HEK293T (cell line): Measurements from ENCODE around the gene PHF20.

Experiments used
- CTCF ChIA-PET: fragments of 350-600 bp; formaldehyde crosslinking; extraction: SDS; loops from one replicate; lab custom pipeline; 2021; ENCODE audit warnings: antibody characterized with exemption, inconsistent platforms; lab: Yijun Ruan, JAX
- POLR2A ChIA-PET: fragments of 350-600 bp; formaldehyde crosslinking; extraction: SDS; loops from one replicate; lab custom pipeline; 2020; ENCODE audit warnings: antibody characterized with exemption, inconsistent platforms; lab: Yijun Ruan, JAX
- DNase-seq: peaks from one replicate; pipeline ENCODE4 v3.0.0; 2012; ENCODE audit warnings: mixed read lengths; ENCODE audit errors: extremely low spot score
- ARNT ChIP-seq: fragments of 450-650 bp; IDR thresholded peaks from 2 replicates; pipeline ENCODE4 v1.6.1; 2017; ENCODE audit warnings: mild to moderate bottlenecking
- BHLHE40 ChIP-seq: fragments of 450-650 bp; IDR thresholded peaks from 2 replicates; pipeline ENCODE4 v1.6.1; 2016; ENCODE audit warnings: mild to moderate bottlenecking, moderate library complexity, borderline replicate concordance
- CTBP1 ChIP-seq: fragments of 450-650 bp; IDR thresholded peaks from 2 replicates; pipeline ENCODE4 v1.6.1; 2016; ENCODE audit warnings: borderline replicate concordance
- ELF4 ChIP-seq: fragments of 450-650 bp; IDR thresholded peaks from 2 replicates; pipeline ENCODE4 v1.6.1; 2017; ENCODE audit warnings: antibody characterized with exemption
- FOXA1 ChIP-seq: fragments of 450-650 bp; IDR thresholded peaks from 2 replicates; pipeline ENCODE4 v1.6.1; 2016; ENCODE audit warnings: mild to moderate bottlenecking
- FOXK2 ChIP-seq: fragments of 450-650 bp; IDR thresholded peaks from 2 replicates; pipeline ENCODE4 v1.6.1; 2016; ENCODE audit warnings: mild to moderate bottlenecking
- FOXM1 ChIP-seq: fragments of 450-650 bp; IDR thresholded peaks from 2 replicates; pipeline ENCODE4 v1.6.1; 2017; ENCODE audit warnings: mild to moderate bottlenecking, borderline replicate concordance
- HDGF ChIP-seq: fragments of 450-650 bp; IDR thresholded peaks from 2 replicates; pipeline ENCODE4 v1.6.1; 2017; ENCODE audit warnings: antibody characterized with exemption, borderline replicate concordance
- L3MBTL2 ChIP-seq: fragments of 450-650 bp; conservative IDR thresholded peaks from 2 replicates; pipeline ENCODE4 v1.6.1; 2016; ENCODE audit warnings: mild to moderate bottlenecking
- LEF1 ChIP-seq: fragments of 450-650 bp; IDR thresholded peaks from 2 replicates; pipeline ENCODE4 v1.6.1; 2017; ENCODE audit warnings: mild to moderate bottlenecking, borderline replicate concordance
- NFRKB ChIP-seq: fragments of 450-650 bp; IDR thresholded peaks from 2 replicates; pipeline ENCODE4 v1.6.1; 2016; ENCODE audit warnings: mild to moderate bottlenecking, moderate library complexity
- SP1 ChIP-seq: fragments of 450-650 bp; IDR thresholded peaks from 2 replicates; pipeline ENCODE4 v1.6.1; 2017
- SUZ12 ChIP-seq: fragments of 450-650 bp; IDR thresholded peaks from 2 replicates; pipeline ENCODE4 v1.6.1; 2016; ENCODE audit warnings: mild to moderate bottlenecking
- TARDBP ChIP-seq: fragments of 450-650 bp; IDR thresholded peaks from 2 replicates; pipeline ENCODE4 v1.6.1; 2016
- ZNF384 ChIP-seq: fragments of 450-650 bp; IDR thresholded peaks from 2 replicates; pipeline ENCODE4 v1.6.1; 2016
- TF ChIP-seq, protein P1 (sequence below): fragments of 450-650 bp; IDR thresholded peaks from 2 replicates; pipeline ENCODE4 v1.6.1; 2016

PHF20 gene

DNA sequence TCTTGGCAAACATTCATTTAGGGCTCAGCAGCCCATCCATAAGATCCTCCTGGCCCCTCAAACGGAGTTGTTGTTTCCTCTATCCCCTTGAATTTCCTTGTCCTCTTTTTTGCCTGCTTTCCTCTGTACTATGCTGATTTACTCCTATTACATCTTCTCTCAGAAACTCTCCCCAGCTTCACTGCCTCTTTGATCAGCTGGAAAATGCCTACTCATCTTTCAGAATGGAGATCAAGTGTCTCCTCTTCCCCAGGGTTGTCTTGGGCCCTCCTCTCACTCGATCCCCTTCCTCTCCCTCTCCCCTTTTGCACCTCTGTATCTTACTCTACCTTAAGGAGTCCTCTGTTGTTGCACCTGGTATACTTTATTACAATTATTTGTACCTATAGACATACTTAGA, 60.2 kb downstream of the PHF20 start:
- CTCF ChIA-PET, result no interaction called here
- TF ChIP-seq ZNF384, result no peak
- POLR2A ChIA-PET, result no interaction called here
- no peak for DNase-seq

GRCh38 chr20:35833241-35833640, 61.4 kb downstream of the PHF20 start:
- no peak for DNase-seq
- POLR2A ChIA-PET, result no interaction called here
- TF ChIP-seq CTBP1 (no peak), L3MBTL2 (no peak), SP1 (no peak), ELF4 (no peak), ZNF384 (no peak), FOXM1 (no peak), TARDBP (no peak), FOXK2 (no peak), LEF1 (no peak), NFRKB (no peak), SUZ12 (no peak), FOXA1 (no peak), HDGF (no peak), BHLHE40 (no peak)
- TF ChIP-seq, protein P1, sequence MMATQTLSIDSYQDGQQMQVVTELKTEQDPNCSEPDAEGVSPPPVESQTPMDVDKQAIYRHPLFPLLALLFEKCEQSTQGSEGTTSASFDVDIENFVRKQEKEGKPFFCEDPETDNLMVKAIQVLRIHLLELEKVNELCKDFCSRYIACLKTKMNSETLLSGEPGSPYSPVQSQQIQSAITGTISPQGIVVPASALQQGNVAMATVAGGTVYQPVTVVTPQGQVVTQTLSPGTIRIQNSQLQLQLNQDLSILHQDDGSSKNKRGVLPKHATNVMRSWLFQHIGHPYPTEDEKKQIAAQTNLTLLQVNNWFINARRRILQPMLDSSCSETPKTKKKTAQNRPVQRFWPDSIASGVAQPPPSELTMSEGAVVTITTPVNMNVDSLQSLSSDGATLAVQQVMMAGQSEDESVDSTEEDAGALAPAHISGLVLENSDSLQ, result no peak
- CTCF ChIA-PET, result no interaction called here

- no peak for TF ChIP-seq L3MBTL2
- no peak for TF ChIP-seq ARNT
- TF ChIP-seq HDGF, result no peak
- TF ChIP-seq, protein P1, result no peak
- TF ChIP-seq FOXK2, result no peak
- no peak for TF ChIP-seq ELF4
- no peak for TF ChIP-seq LEF1
- no peak for TF ChIP-seq FOXM1
- DNase-seq, result no peak
- ChIA-PET POLR2A (no interaction called here), CTCF (no interaction called here)
These were observed 65.9 kb downstream of the PHF20 start for GRCh38 chr20:35837577-35838195.

- CTCF ChIA-PET, result no interaction called here
- DNase-seq, result no peak
- POLR2A ChIA-PET, result no interaction called here
- TF ChIP-seq BHLHE40, result no peak
- no peak for TF ChIP-seq FOXA1
- no peak for TF ChIP-seq SP1
- no peak for TF ChIP-seq CTBP1
- no peak for TF ChIP-seq ARNT
- no peak for TF ChIP-seq ELF4
- TF ChIP-seq FOXK2, result no peak
- no peak for TF ChIP-seq LEF1
- no peak for TF ChIP-seq TARDBP
- no peak for TF ChIP-seq FOXM1
- no peak for TF ChIP-seq NFRKB
- no peak for TF ChIP-seq HDGF
- TF ChIP-seq, protein P1, result no peak
- no peak for TF ChIP-seq SUZ12
- TF ChIP-seq L3MBTL2, result no peak
- TF ChIP-seq ZNF384, result no peak
These were observed 66.4 kb downstream of the PHF20 start for GRCh38 chr20:35838205-35838604.

- ChIA-PET POLR2A (no interaction called here), CTCF (no interaction called here)
- no peak for TF ChIP-seq L3MBTL2
- TF ChIP-seq CTBP1, result no peak
- no peak for TF ChIP-seq BHLHE40
- no peak for TF ChIP-seq SUZ12
- TF ChIP-seq ELF4, result no peak
- TF ChIP-seq, protein P1, result no peak
- TF ChIP-seq HDGF, result no peak
- no peak for DNase-seq
These were observed 68.1 kb downstream of the PHF20 start for GRCh38 chr20:35839904-35840303.

- ChIA-PET CTCF (no interaction called here), POLR2A (interaction anchor here (1.3 kb wide), 1 partner anchor 98 kb away, joined by 4 read pairs; the partner anchor contains the start of gene RBM39)
- DNase-seq, result no peak
These were observed 68.6 kb downstream of the PHF20 start for GRCh38 chr20:35840421-35840820.

More at GRCh38 chr20:35840421-35840820, 68.6 kb downstream of the PHF20 start:
- TF ChIP-seq LEF1 (no peak), ELF4 (no peak), FOXM1 (no peak), L3MBTL2 (no peak), BHLHE40 (no peak), ARNT (no peak), FOXA1 (no peak), SUZ12 (no peak), FOXK2 (no peak)
